H1 (cell line): ENCODE results near the gene SCAF11. TPM values are rescaled to one million over a fixed set of nuclear protein-coding genes. Genes with fewer than 3 reads are reported as not detected.

Source experiments
- CTCF ChIA-PET: fragments of 300-600 bp; sonication (Branson Sonifier 250); formaldehyde crosslinking; loops from one replicate; lab custom pipeline; 2021; ENCODE audit not compliant: partially characterized antibody; lab: Charles Lee
- POLR2A ChIA-PET: fragments of 300-600 bp; sonication (Branson Sonifier 250); formaldehyde crosslinking; loops from one replicate; lab custom pipeline; 2021; ENCODE audit warnings: inconsistent platforms; ENCODE audit not compliant: partially characterized antibody; lab: Charles Lee
- DNase-seq, 2 experiments: peaks; one replicate each; pipeline versions ENCODE4 v3.0.0 to v3.0.0-alpha.2; 2010 to 2022; ENCODE audit warnings: low spot score in 2 of 2, low read depth in 1 of 2, mixed read lengths in 1 of 2
- FAIRE-seq: peaks from 2 replicates; lab custom pipeline; 2011; peaks lifted over from hg19 to GRCh38; lab: Jason Lieb, UNC
- H2AFZ ChIP-seq: 2 replicates; pipeline ENCODE4 v1.8.1; 2012; ENCODE audit warnings: low read length, inconsistent platforms
- H2AK5ac ChIP-seq: 2 replicates; pipeline ENCODE4 v1.6.1; 2013; ENCODE audit warnings: low read depth, low read length
- H2BK120ac ChIP-seq: replicated peaks from 2 replicates; pipeline ENCODE3; 2013; ENCODE audit warnings: low read depth, low read length, inconsistent platforms
- H2BK12ac ChIP-seq: 2 replicates; pipeline ENCODE4 v1.6.1; 2013; ENCODE audit warnings: low read depth, low read length
- H2BK15ac ChIP-seq: 2 replicates; pipeline ENCODE4 v1.6.1; 2013; ENCODE audit warnings: low read length
- H2BK20ac ChIP-seq: 2 replicates; pipeline ENCODE4 v1.6.1; 2013; ENCODE audit warnings: low read length
- H2BK5ac ChIP-seq: 2 replicates; pipeline ENCODE4 v1.6.1; 2013; ENCODE audit warnings: low read depth, low read length
- H3K14ac ChIP-seq: 2 replicates; pipeline ENCODE4 v1.6.1; 2013; ENCODE audit warnings: inconsistent platforms; ENCODE audit not compliant: insufficient read length
- H3K18ac ChIP-seq: 2 replicates; pipeline ENCODE4 v1.6.1; 2013; ENCODE audit warnings: low read length; ENCODE audit errors: extremely low read depth
- H3K23ac ChIP-seq: 2 replicates; pipeline ENCODE4 v1.6.1; 2013; ENCODE audit warnings: inconsistent platforms; ENCODE audit not compliant: insufficient read length
- H3K23me2 ChIP-seq: 2 replicates; pipeline ENCODE4 v1.6.1; 2013; ENCODE audit warnings: low read depth, low read length
- H3K27ac ChIP-seq: 2 replicates; pipeline ENCODE4 v1.6.1; 2011; ENCODE audit warnings: low read depth, low read length, inconsistent platforms
- H3K27me3 ChIP-seq, 4 experiments: replicated peaks in 1 of 4; 1 replicate in 1 of 4; 2 replicates in 3 of 4; pipeline versions ENCODE4 v1.6.1 to v1.8.1; 2011 to 2013; ENCODE audit warnings: low read length in 3 of 4, mild to moderate bottlenecking in 3 of 4, inconsistent platforms in 2 of 4, mixed read lengths in 2 of 4, moderate library complexity in 1 of 4; ENCODE audit not compliant: control insufficient read depth in 3 of 4, insufficient read depth in 3 of 4; ENCODE audit errors: extremely low read depth in 1 of 4
- H3K36me3 ChIP-seq, 4 experiments: 2 replicates each; pipeline versions ENCODE4 v1.6.1 to v1.8.1; 2011 to 2013; ENCODE audit warnings: mild to moderate bottlenecking in 4 of 4, low read length in 3 of 4, moderate library complexity in 2 of 4, control low read depth in 1 of 4, inconsistent platforms in 1 of 4; ENCODE audit not compliant: insufficient read depth in 4 of 4, control insufficient read depth in 2 of 4
- H3K4ac ChIP-seq: replicated peaks from 2 replicates; pipeline ENCODE3; 2013; ENCODE audit warnings: low read length, low read depth, mixed read lengths, inconsistent platforms; ENCODE audit not compliant: insufficient read length
- H3K4me1 ChIP-seq, 4 experiments: replicated peaks in 1 of 4; 1 replicate in 1 of 4; 2 replicates in 3 of 4; pipeline versions ENCODE4 v1.6.1 to v1.8.1; 2011 to 2013; ENCODE audit warnings: low read length in 3 of 4, inconsistent platforms in 2 of 4, mixed read lengths in 1 of 4; ENCODE audit not compliant: insufficient read depth in 4 of 4, control insufficient read depth in 3 of 4
- H3K4me2 ChIP-seq, 2 experiments: 2 replicates each; pipeline versions ENCODE4 v1.6.1 to v1.8.1; 2011 to 2013; ENCODE audit warnings: low read depth in 2 of 2, low read length in 2 of 2, control low read depth in 1 of 2, inconsistent platforms in 1 of 2, mild to moderate bottlenecking in 1 of 2; ENCODE audit not compliant: insufficient read depth in 1 of 2
- H3K4me3 ChIP-seq, 4 experiments: fragments of 200-600, 300-600 bp in 1 of 4; sonication (generic), shearing (Covaris generic), sonication (Bioruptor Twin) in 1 of 4; 2 replicates each; pipeline versions ENCODE4 v1.5.1 to v1.8.1; 2011 to 2016; ENCODE audit warnings: low read length in 4 of 4, low read depth in 3 of 4, control low read depth in 2 of 4, inconsistent platforms in 2 of 4, mild to moderate bottlenecking in 2 of 4, mixed read lengths in 1 of 4, moderate library complexity in 1 of 4; ENCODE audit not compliant: insufficient read depth in 2 of 4; ENCODE audit errors: extremely low read depth in 1 of 4
- H3K56ac ChIP-seq: replicated peaks from 2 replicates; pipeline ENCODE3; 2013; ENCODE audit warnings: low read depth, mild to moderate bottlenecking, mixed read lengths, low read length, inconsistent platforms; ENCODE audit not compliant: insufficient read length
- H3K79me1 ChIP-seq: 2 replicates; pipeline ENCODE4 v1.6.1; 2013; ENCODE audit warnings: low read depth, low read length, control low read depth
- H3K79me2 ChIP-seq, 2 experiments: 2 replicates each; pipeline versions ENCODE4 v1.6.1 to v1.8.1; 2012 to 2013; ENCODE audit warnings: low read length in 2 of 2, mild to moderate bottlenecking in 2 of 2, inconsistent platforms in 1 of 2; ENCODE audit not compliant: insufficient read depth in 2 of 2, control insufficient read depth in 1 of 2
- H3K9ac ChIP-seq, 4 experiments: replicated peaks in 1 of 4; 1 replicate in 1 of 4; 2 replicates in 3 of 4; pipeline versions ENCODE4 v1.6.1 to v1.8.1; 2011 to 2013; ENCODE audit warnings: low read depth in 3 of 4, low read length in 3 of 4, control low read depth in 2 of 4, mild to moderate bottlenecking in 2 of 4, moderate library complexity in 2 of 4, inconsistent platforms in 1 of 4; ENCODE audit errors: extremely low read depth in 1 of 4
- H3K9me3 ChIP-seq, 2 experiments: 2 replicates each; pipeline versions ENCODE4 v1.6.1 to v1.8.1; 2012 to 2013; ENCODE audit warnings: mild to moderate bottlenecking in 2 of 2, moderate library complexity in 2 of 2, control low read depth in 1 of 2, inconsistent platforms in 1 of 2, low read depth in 1 of 2, low read length in 1 of 2, mixed read lengths in 1 of 2; ENCODE audit not compliant: insufficient read depth in 2 of 2
- H4K20me1 ChIP-seq, 2 experiments: replicated peaks in 1 of 2; 2 replicates each; pipeline versions ENCODE3 to v1.8.1; 2011 to 2013; ENCODE audit warnings: inconsistent platforms in 2 of 2, low read length in 2 of 2, mild to moderate bottlenecking in 1 of 2; ENCODE audit not compliant: insufficient read depth in 2 of 2, control insufficient read depth in 1 of 2
- H4K5ac ChIP-seq: 2 replicates; pipeline ENCODE4 v1.6.1; 2013; ENCODE audit warnings: low read length, low read depth, mixed read lengths, inconsistent platforms; ENCODE audit not compliant: insufficient read length
- H4K8ac ChIP-seq: 2 replicates; pipeline ENCODE4 v1.8.0; 2013; ENCODE audit warnings: mild to moderate bottlenecking, moderate library complexity, low read length, inconsistent platforms; ENCODE audit not compliant: insufficient read depth; ENCODE audit errors: extremely low read depth
- H4K91ac ChIP-seq: replicated peaks from 2 replicates; pipeline ENCODE3; 2013; ENCODE audit warnings: low read length, mixed read lengths, inconsistent platforms; ENCODE audit not compliant: insufficient read length
- BRCA1 ChIP-seq: IDR thresholded peaks from 2 replicates; pipeline ENCODE4 v1.6.1; 2012; ENCODE audit warnings: low read depth, low read length, improper control_type of control experiment
- CTBP2 ChIP-seq: IDR thresholded peaks from 2 replicates; pipeline ENCODE4 v1.7.0; 2011; ENCODE audit warnings: borderline replicate concordance, mild to moderate bottlenecking, moderate library complexity, mixed read lengths, low read length; ENCODE audit not compliant: insufficient read depth, insufficient read length
- HDAC6 ChIP-seq: IDR thresholded peaks from one replicate; pipeline ENCODE4 v1.7.1; 2012; ENCODE audit warnings: low read depth, mild to moderate bottlenecking, inconsistent platforms, low read length, moderate library complexity
- JUND ChIP-seq: IDR thresholded peaks from 2 replicates; pipeline ENCODE4 v1.6.1; 2011; ENCODE audit warnings: mild to moderate bottlenecking, improper control_type of control experiment, low read length
- MAFK ChIP-seq: IDR thresholded peaks from 2 replicates; pipeline ENCODE4 v1.6.1; 2012; ENCODE audit warnings: low read depth, mild to moderate bottlenecking, improper control_type of control experiment, low read length
- POLR2A ChIP-seq, 2 experiments: IDR thresholded peaks; 1 replicate in 1 of 2; 2 replicates in 1 of 2; pipeline ENCODE4 v1.6.1; 2011; ENCODE audit warnings: low read depth in 2 of 2, low read length in 2 of 2, mild to moderate bottlenecking in 2 of 2; ENCODE audit errors: control extremely low read depth in 1 of 2
- RFX5 ChIP-seq: IDR thresholded peaks from 2 replicates; pipeline ENCODE4 v1.6.1; 2011; ENCODE audit warnings: low read depth, low read length, improper control_type of control experiment, borderline replicate concordance
- SAP30 ChIP-seq: fragments of 300-600 bp; sonication (generic); IDR thresholded peaks from 2 replicates; pipeline ENCODE4 v1.7.1; 2012; ENCODE audit warnings: low read length, moderate library complexity, mild to moderate bottlenecking, inconsistent platforms; ENCODE audit not compliant: insufficient read depth, insufficient replicate concordance
- SUZ12 ChIP-seq: fragments of 200-600 bp; sonication (generic); IDR thresholded peaks from 2 replicates; pipeline ENCODE4 v1.6.1; 2012; ENCODE audit warnings: mild to moderate bottlenecking, inconsistent platforms, low read length, moderate library complexity, mixed read lengths
- TEAD4 ChIP-seq: IDR thresholded peaks from 2 replicates; pipeline ENCODE4 v1.6.1; 2012; ENCODE audit warnings: low read depth, low read length, inconsistent platforms, mixed read lengths
- whole genome bisulfite sequencing, 2 experiments: shearing (Covaris generic) in 1 of 2; methylation state at CpG; one replicate each; pipeline versions ENCODE4 v1.1.6 to v1.1.7; 2013 to 2015; ENCODE audit warnings: low lambda C conversion rate in 2 of 2, mixed read lengths in 2 of 2, inconsistent platforms in 1 of 2, low coverage in 1 of 2, missing lambda C conversion rate in 1 of 2; ENCODE audit not compliant: insufficient replicate concordance in 2 of 2, insufficient coverage in 1 of 2, insufficient read length in 1 of 2; ENCODE audit errors: extremely low coverage in 1 of 2, missing lambda C conversion rate in 1 of 2; 5-methylcytosine and 5-hydroxymethylcytosine counted together
- polyA plus RNA-seq, 7 experiments: library from polyadenylated mRNA; depleted of rRNA in 3 of 7; stranded (reverse) in 5 of 7; unstranded in 2 of 7; fragments of >200 nt in 5 of 7; fragments of 200-250 nt in 2 of 7; gene quantifications; 1 replicate in 5 of 7; 2 replicates in 1 of 7; 4 replicates in 1 of 7; pipeline versions ENCODE4 v1.2.1 to v1.2.3, GENCODE V29; 2011 to 2013; ENCODE audit warnings: missing spikeins in 2 of 7, mixed read lengths in 2 of 7
- total RNA-seq: library from RNA; stranded (reverse); fragmentation: NEBNext Ultra II Directional; extraction: Animal tissue kit (Norgen Biotek cat#: 25700); gene quantifications from 2 replicates; pipeline ENCODE4 v1.2.1, GENCODE V29; 2021

Gene SCAF11
- total and polyA plus RNA-seq, 2 of the 8 experiments (the other 6 are each of a cell fraction or from before 2014, with no cell fraction given) = 15.1 to 77.8 TPM

DNA sequence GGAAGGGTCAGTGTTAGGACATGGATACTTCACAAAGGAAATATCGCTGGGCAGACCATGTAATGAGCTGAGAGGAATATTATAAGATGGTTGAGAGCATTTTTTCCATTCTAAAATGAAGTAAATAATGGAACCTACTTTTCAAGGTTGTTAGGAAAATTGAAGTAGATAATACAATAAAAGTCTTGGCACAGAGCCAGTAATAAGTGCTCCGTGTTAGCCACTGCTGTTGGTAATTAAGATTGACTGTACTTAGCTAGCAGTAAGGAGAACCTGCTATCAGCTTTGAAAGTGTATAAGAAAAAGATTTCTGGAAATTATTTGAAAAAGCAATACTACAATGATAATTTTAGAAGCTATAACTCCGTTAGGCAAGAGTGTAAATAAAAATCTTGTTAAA, 77.6 kb downstream of the SCAF11 start:
- no peak overlapping the region for H3K23ac ChIP-seq
- H2AFZ ChIP-seq = no peak overlapping the region
- no peaks in the 10 kb centered on the region for H3K79me1 ChIP-seq
- no peak overlapping the region for H3K56ac ChIP-seq
- no peak overlapping the region for H4K91ac ChIP-seq
- FAIRE-seq = no peak
- no peak overlapping the region for H2AK5ac ChIP-seq
- H3K79me2 ChIP-seq = no peaks in the 10 kb centered on the region
- no peak overlapping the region for H4K8ac ChIP-seq
- 89% methylated on average over 3 of the region's 3 CpGs; no CpG with 5 or more reads in 1 of the 2 experiments for WGBS, 2 experiments
- POLR2A ChIA-PET = interaction anchor here (1.2 to 1.3 kb wide), 3 partner anchors 15 to 153 kb away, joined by 3 read pairs; no protein-coding TSS in a partner anchor
- no peak overlapping the region for H2BK15ac ChIP-seq
- no peaks in the 10 kb centered on the region for H3K4me1 ChIP-seq
- H3K4ac ChIP-seq = no peak overlapping the region
- no peak overlapping the region for H2BK20ac ChIP-seq
- no peak overlapping the region for H4K5ac ChIP-seq
- no peaks in the 10 kb centered on the region for H3K27me3 ChIP-seq
- no peak overlapping the region for H3K4me2 ChIP-seq
- no peaks in the 10 kb centered on the region for H3K9me3 ChIP-seq
- CTCF ChIA-PET = interaction anchor here (0.9 to 1.1 kb wide), 5 partner anchors 9 to 212 kb away, joined by 3 to 5 read pairs (median 3); no protein-coding TSS in a partner anchor
- no peak overlapping the region for H3K14ac ChIP-seq
- no peak overlapping the region for H2BK12ac ChIP-seq
- H3K4me3 ChIP-seq = no peak overlapping the region
- no peak overlapping the region for H2BK5ac ChIP-seq
- H3K27ac ChIP-seq = no peak overlapping the region
- H4K20me1 ChIP-seq = no peaks in the 10 kb centered on the region
- DNase-seq = no peak
- H3K9ac ChIP-seq = no peak overlapping the region
- H3K23me2 ChIP-seq = no peaks in the 10 kb centered on the region
- no peak overlapping the region for H2BK120ac ChIP-seq
- no peak overlapping the region for H3K18ac ChIP-seq
- peaks cover 0 to 8% (median 2%) of the 10 kb centered on the region in 4 experiments; a peak in 2 of 8 replicates for H3K36me3 ChIP-seq
- TF ChIP-seq SAP30 (no peak), HDAC6 (no peak), MAFK (no peak), CTBP2 (no peak), SUZ12 (no peak), POLR2A (IDR thresholded peaks at IDR 0.05; ENCODE audit: control extremely low read depth in 1 of 2, low read depth in 2 of 2, low read length in 2 of 2) (no peak), JUND (no peak), TEAD4 (no peak), RFX5 (no peak), BRCA1 (no peak)
